GM19463 (cell line): ENCODE data around the gene PLA2G2C.

Source experiments
- ATAC-seq: cut with Tn5 transposase; IDR thresholded peaks from one replicate; pipeline ENCODE4 v1.9.1; 2021; ENCODE audit warnings: mild to moderate bottlenecking, moderate library complexity; ENCODE audit not compliant: unreplicated experiment

Gene PLA2G2C

GRCh38 chr1:20184997-20185833 is 1.1 kb downstream of the PLA2G2C start:
- no peak for ATAC-seq

- no peak for ATAC-seq
These were observed 1.8 kb downstream of the PLA2G2C start for GRCh38 chr1:20184481-20184900.

GRCh38 chr1:20183616-20184271 is 2.6 kb downstream of the PLA2G2C start:
- no peak for ATAC-seq

GRCh38 chr1:20183035-20183434 is 3.3 kb downstream of the PLA2G2C start:
- ATAC-seq, result no peak

DNA sequence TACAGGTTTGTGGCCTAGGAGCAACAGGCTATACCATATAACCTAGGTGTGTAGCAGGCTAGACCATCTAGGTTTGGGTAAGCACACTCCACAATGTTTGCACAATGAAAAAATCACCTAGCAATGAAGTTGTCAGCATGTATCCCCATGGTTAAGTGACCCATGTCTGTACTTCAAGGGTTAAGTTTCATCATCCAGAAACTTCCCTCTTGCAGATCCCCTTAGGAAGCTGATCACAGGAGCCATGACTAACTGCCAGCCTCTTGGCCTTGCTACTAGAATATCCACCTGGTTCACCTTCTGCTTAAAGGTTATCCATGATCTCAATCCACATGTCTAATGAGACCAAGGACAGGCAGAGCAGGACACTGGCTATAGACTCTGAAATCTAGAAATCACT is 3.9 kb downstream of the PLA2G2C start:
- ATAC-seq, result no peak

GRCh38 chr1:20180844-20181207 is 5.5 kb downstream of the PLA2G2C start:
- ATAC-seq, result no peak

DNA sequence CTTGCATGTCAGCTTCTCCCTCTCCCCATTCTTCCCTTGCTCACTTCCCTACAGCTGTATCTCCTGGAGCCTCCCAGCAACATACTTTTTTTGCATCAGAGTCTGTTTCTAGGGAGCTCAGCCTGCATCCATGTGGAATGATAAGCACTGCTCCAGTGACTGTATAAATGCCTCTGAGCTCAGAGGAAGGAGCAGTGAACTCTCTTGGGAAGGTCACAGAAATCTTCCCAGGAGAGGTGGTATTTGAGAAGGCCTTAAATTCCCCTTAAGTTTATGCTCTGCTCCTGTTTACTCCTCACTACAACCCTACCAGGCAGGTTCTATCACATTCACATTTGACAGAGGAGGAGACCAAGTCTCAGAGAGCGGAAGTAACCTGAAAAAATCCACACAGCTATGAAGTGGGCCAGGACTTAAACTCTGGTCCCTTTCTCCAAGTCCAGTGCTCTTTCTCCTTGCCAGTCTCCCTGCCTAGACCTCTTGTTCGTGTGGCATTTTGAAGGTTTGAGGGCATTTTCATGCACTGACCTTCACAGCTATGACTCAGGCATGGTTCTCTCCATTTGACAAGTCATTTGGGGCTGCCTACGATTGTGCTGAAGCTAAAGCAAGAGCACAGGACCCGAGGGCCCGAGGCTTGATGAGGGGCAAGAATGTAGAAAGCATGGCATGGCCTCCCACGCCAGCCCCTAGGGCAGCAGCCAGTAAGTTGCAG is 6.0 kb downstream of the PLA2G2C start:
- ATAC-seq, result no peak

DNA sequence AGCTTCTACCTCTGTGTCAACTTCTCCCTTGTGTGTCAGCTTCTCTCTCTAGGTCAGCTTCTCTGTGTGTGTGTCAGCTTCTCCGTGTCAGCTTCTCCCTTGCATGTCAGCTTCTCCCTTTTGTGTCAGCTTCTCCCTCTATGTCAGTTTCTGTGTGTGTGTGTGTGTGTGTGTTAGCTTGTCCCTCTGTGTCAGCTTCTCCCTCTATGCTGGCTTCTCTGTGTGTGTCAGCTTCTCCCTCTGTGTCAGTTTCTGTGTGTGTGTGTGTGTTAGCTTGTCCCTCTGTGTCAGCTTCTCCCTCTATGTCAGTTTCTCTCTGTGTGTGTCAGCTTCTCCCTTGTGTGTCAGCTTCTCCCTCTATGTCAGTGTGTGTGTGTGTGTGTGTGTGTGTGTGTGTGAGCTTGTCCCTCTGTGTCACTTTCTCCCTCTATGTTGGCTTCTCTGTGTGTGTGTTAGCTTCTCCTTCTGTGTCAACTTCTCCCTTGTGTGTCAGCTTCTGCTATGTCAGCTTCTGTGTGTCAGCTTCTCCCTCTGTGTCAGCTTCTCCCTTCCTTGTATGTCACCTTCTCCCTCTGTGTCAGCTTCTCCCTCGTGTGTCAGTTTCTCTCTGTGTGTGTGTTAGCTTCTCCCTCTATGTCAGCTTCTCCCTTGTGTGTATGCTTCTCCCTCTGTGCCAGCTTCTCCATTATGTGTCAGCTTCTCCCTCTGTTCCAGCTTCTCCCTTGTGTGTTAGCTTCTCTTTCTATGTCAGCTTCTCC is 6.8 kb downstream of the PLA2G2C start:
- no peak for ATAC-seq

DNA sequence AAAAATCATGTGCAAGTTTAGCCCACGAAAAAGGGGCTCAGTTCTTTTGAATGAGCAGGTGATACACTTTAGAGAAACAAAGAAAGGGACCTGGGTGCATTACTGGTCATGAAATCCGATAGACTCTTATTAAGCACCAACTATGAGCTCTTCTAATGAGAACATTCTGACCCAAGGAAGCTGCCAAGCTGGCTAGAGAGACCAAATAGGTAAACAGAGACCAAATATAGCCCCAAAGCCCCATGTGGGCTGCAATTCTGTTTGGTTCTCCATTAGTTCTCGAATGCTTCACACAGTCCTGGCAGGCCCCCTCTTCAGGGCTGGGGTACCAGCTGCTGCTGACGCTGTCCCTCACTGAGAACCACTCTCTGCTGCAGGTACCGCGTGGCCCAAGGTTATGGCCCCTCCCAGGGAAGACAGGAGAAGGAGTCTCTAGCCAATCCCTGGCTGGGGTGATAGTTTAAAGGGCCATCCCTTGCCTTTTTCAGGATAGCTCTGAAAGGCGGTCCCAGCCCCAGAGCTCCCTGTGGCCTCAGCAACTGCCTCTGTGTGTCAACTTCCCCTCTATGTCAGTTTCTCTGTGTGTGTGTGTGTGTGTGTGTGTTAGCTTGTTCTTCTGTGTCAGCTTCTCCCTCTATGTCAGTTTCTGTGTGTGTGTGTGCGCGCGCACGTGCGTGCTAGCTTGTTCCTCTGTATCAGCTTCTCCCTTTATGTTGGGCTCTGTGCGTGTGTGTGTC is 7.5 kb downstream of the PLA2G2C start:
- ATAC-seq, result no peak

DNA sequence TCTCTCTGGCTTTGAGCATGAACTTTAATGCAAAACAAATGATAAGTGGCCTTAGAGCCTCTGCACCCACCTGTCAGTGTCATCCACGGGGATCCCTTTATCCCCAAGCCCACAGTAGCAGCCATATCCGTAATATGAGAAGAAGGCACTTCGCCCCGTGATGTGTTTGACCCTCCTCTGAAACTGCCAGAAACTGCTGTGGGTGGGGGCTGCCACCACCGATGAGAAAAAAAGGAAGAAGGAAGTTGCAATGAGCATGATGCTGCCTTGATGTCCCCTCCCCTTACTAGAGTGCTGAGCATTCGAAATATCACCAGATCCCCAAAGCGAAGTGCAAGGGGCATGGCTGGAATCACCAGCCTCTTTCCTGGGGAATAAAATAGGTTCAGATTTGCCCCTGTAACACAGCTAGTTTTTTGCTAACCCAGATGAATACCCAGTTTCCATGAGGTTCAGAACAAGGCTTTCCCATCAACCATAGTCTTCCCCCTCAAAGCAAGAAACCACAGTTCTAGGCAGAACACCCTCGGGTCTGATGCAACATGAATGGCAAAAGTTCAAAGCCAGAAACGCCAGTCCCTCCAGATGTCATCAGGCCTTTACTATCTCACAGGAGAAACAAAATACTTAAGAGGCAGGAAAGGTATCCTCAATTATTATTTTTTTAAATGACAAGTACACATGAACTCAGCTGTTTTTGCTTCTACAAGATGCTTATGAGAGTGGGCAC is 11.2 kb downstream of the PLA2G2C start:
- ATAC-seq, result no peak

- no peak for ATAC-seq
These were observed 14.2 kb downstream of the PLA2G2C start for GRCh38 chr1:20172033-20172590.

DNA sequence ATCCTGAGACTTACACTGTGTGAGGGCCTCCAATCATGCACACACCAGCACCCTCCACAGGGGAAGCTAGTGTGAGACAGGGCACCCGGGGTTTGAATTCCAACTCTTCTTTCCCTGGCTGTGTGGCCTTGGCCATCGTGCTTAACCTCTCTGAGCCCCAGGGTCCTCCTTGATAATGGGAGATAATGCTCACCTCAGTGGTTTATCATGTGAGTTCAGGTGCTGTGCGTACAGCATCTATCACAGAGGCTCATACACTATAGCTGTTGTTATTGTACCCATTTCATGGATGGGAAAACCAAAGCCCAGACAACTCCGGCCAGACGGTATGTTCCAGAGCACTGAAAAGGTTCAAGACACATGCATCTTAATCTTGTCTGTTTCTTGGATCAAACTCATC is 16.4 kb downstream of the PLA2G2C start:
- ATAC-seq, result no peak

GRCh38 chr1:20168564-20169491 is 17.5 kb downstream of the PLA2G2C start:
- no peak for ATAC-seq

DNA sequence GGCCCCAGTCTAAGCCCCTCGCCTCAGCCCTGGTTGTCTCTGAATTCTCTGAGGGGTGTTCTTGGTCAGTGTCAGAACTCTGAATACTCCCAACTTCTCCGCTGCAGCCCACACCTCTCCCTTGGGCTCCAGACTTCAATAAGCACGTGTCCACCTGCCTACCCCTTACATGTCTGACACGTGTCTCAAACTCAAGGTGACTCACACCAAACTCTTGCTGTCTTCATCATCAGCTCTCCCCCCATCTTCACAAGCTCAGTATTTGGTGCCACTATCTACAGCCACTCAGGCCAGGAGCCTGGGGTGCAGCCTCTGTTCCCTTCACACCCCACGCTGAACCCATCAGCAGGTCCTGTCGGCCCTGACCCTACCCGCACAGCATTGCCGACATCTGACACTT is 19.2 kb downstream of the PLA2G2C start:
- ATAC-seq, result no peak

DNA sequence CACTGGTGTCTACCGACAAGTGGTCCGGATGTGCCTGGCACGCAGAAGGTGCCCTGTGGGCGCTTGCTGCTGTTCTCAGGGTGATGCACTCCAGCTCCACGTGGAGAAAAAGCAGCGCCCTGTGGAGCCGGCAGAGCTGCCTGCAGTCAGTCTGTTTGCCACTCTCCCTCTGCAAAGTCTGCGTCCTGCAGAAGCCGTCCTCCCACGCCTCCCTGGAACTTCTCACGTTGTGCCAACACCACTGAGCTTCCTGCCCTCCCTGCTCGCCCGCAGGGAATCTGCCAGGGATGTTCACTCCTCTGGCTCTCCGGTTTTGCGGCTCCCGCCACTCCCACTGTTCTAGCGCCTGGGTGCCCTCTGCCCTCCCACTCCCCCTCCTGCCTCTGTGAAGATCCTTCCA is 20.3 kb downstream of the PLA2G2C start:
- ATAC-seq, result no peak

GRCh38 chr1:20165522-20165951 is 20.8 kb downstream of the PLA2G2C start:
- ATAC-seq, result no peak

DNA sequence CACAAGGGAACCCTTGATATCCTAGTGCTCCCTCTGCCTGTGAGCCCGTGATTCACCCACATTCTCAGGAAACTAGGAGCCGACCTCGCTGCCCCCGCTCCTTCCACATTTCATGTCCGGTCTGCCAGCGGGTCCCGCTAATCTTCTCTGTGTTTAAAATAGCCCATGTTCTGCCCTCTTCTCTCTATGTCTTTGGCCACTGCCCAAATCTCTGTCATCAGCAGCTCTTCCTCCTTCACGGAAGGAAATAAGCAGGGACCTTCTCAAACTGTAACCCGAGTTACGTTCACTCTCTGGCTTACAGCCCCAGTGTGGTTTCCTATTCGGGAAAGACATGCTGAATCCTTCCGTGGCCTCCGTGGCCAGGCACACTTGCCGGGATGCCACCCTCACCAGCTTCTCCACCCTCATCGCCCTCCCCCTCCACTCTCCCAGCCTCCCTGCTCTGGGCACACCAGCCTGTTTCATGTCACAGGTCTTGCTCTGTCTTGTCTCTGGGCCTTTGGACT is 21.6 kb downstream of the PLA2G2C start:
- ATAC-seq, result no peak

DNA sequence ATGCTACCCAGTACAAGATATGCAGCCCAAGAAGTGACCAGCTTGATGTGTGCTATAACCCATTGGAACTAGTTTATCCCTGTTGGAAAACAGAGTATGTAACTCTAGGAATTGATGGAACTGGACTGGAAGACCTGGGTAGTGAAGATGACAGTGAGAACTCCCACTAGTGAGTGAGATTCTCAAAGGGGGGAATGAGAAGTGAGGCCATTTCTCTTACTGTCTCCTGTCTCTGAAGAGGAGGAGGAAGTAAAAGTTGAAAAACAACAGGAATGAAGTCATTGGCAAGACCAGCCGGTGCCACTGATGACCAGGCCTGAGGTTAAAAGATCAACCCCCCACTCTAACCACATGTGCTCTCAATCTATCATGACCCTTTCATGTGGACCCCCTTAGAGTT is 26.3 kb downstream of the PLA2G2C start:
- ATAC-seq, result no peak
